HG02852 (cell line): Measurements from ENCODE around the gene PLEKHH2.
"Not testable (repeated sequence)": the region's sequence is repeated elsewhere in the genome, so short reads cannot be mapped to it uniquely, and the experiment has no call there.

ENCODE experiments used
- ATAC-seq: cut with Tn5 transposase; IDR thresholded peaks from one replicate; pipeline ENCODE4 v1.9.1; 2021; ENCODE audit warnings: mild to moderate bottlenecking, moderate library complexity; ENCODE audit not compliant: unreplicated experiment

The PLEKHH2 gene

DNA sequence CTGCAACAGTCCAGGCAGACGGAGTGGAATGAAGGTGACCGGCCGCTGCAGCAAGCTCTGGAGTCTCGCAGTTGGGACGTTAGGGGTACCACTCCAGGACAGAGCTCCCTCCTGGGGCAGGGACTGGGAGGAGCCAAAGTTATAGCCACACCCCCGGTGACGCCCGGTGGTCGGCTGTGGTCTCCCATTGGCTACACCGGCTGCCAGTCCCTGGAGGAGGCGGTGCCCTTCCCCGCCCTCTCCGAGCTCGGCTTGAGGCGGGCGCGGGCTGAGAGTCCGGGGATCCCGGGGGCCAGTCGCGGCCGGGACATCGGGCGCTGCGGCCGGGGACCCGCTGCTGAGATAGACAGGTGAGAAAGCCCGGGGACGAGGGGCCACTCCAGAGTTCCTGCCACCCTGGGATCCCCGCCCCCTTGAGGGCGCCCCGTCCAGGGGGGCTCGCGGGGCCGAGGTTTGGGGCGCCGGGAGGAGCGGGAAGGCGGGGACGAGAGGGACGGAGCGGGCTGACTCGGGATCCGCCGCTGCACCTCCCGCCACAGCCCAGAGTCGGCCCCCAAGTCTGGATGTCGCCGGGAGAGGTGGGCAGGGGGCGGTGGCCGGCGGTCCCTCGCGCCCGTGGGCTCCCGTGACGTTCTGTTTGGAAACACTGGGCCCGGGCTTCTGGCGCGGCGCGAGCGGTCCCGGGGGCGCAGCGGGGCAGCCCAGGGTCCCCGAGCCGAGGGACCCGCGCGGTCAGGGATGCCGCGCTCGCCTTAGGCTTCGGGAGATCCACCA is at the start of gene PLEKHH2:
Gene PLEKHH2 (plus strand): TSS at position 231 of the 774 bp plus-strand sequence. CDS start 7,414 bp downstream, outside the sequence.
- ATAC-seq = peak; percentile 99

DNA sequence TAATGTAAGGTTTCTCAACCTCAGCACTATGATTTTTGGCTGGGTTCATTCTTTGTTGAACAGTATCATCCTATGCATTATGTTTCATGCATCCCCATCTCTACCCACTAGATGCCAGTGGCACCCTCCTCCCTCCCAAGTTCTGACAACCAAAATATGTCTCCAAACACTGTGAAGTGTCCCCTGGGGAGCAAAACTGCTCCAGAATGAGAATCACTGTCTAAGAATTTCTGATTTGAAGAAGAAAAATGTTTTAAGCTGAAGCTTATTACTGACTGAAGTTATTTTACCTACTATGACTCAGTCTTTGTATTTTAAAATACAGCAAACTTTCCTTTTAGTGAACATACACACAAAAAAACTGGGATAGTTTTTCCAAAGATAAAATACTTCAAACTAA is 44.6 kb upstream of the PLEKHH2 start:
- ATAC-seq = no peak

DNA sequence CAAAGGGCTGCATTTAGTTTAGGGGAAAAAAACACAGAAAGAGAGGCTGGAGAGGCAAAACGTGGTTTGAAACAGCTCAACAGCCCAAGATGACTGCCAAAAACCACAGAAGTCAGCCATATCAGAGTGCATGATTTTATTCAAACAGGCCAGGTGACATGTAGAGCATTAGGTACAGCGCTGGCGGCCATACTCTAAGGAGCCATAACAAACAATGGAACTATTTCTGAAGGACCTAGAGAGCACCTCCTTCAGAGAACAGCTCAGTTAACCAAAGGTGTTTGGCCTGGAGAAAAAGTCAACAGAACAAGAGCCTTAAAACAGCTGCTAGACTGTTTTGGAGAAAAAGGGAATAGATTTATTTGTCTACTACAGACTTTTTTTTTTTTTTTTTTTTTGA is 43.8 kb upstream of the PLEKHH2 start:
- ATAC-seq = no peak

DNA sequence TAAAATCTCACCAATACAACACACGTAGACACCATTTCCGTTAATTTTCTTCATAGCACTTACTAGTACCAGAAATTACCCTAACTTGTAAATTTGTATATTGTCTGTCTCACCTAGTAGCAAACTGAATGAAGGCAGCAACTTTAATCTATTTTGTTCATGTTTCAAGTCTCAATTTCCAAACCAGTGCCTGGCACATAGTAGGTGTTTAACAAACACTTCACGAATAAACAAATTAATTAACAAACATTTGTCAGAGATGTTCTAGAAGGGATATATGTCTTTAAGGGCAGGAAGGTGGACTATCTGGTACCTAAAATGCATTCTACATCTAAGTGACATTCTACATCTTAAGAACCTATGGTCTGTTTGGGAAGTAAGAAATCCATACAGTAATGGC is 42.2 kb upstream of the PLEKHH2 start:
- no peak for ATAC-seq

DNA sequence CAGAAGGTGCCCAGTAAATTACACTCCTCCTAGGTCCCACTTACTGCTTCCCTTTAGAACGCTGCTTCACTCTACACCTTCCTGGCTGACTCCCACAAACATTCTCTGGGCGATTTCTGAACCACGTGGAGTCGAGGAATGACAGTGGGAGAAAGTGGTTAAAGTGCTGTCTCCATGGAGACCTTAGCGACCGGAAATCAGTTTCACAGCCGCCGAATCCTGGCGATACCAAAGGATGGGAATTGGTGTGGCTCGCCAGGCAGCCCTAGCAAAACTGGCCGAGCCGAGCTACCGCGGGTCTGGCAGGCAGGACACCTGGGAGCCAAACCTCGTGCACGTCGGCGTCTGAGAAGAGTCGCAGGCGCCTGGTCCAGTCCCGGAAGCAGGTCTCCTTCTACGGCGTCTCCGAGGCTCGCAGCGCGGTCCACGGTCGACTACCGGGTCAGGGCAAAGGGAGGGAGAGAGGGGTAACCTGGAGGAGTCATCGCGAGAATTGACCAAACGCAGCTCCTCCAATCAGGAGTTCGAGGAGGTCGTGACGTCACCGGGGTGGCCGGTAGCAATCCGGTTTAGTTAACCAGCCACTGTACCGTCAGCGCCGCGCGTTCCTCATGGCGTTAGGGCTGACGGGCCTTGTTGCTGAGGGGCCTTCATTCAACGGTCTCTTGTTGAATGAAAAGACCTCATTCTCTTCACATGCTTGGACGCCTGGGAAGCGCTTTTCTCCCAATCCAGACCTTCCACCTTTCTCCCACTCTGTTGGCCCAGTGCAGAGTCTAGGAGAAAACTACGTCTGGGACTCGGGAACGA is 41.3 kb upstream of the PLEKHH2 start, which contains the start of gene THADA:
Gene THADA (minus strand): TSS at position 436 of the 810 bp plus-strand sequence. CDS start 3,646 bp downstream, outside the sequence.
- ATAC-seq = peak; percentile 99

DNA sequence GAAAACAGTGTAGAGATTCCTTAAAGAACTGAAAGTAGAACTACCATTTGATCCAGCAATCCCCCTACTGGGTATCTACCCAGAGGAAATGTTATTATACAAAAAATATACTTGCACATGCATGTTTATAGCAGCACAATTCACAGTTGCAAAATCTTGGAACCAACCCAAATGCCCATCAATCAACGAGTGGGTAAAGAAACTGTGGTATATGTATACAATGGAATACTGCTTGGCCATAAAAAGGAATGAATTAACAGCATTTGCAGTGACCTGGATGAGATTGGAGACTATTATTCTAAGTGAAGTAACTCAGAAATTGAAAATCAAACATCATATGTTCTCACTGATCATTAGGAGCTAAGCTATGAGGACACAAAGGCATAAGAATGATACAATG is 36.5 kb upstream of the PLEKHH2 start:
- not testable (repeated sequence) for ATAC-seq

DNA sequence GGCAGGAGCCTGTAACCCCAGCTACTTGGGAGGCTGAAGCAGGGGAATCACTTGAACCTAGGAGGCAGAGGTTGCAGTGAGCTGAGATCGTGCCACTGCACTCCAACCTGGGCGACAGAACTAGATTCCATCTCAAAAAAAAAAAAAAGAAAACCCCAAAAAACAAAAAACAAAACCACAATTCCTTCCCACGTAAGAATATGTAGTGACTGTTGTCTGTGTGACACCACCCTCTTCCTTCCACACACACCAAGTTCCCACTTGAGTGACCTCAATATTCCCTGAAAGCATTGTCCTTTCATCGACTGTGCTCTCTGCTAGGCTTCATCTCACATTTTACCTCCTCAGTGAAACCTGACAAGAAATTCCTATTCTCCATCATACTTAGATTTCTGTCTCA is 32.4 kb upstream of the PLEKHH2 start:
- no peak for ATAC-seq

DNA sequence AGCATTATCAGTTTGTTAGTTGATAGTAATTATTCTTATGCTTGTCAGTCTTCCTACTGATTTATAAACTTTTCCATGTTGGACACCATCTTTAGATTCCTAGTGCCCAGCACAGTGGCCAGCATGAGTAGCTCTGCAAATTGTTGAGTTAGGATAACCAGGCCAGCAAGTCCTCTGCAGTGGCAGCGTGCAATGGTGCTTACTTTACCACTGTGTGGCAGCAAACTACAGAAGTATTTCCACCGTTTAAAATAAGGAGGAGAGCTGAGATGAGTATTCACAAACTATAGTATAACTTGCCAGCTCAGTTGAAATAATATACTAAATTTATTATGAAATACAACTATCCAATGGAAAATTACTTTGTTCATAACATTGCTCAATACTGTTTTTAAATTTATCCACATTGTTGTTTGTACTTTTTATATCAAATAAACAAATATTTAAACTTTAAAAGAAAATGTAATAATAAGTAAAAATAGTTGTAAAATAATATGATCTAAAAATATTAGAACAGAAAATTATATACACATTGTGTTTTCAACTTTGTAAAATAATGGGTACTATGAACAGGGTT is 31.9 kb upstream of the PLEKHH2 start:
- ATAC-seq = no peak

DNA sequence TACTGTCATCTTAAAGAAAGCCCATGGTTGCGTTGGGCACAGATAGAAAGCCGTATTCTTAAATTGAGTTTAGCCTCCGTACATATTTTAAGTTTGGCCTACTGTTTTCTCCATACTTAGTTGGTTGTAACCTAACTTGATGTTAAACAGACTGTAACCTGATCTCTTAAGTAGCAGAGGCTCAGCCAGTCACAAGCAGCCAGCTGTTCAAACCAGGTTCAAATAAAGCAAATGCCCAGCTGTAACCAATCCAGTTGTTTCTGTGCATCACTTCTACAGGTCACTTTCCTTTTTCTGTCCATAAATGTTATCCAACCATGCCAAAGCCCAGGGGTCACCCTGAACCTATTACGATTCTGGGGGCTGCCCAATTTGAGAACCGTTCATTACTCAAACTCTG is 31.2 kb upstream of the PLEKHH2 start:
- no peak for ATAC-seq

DNA sequence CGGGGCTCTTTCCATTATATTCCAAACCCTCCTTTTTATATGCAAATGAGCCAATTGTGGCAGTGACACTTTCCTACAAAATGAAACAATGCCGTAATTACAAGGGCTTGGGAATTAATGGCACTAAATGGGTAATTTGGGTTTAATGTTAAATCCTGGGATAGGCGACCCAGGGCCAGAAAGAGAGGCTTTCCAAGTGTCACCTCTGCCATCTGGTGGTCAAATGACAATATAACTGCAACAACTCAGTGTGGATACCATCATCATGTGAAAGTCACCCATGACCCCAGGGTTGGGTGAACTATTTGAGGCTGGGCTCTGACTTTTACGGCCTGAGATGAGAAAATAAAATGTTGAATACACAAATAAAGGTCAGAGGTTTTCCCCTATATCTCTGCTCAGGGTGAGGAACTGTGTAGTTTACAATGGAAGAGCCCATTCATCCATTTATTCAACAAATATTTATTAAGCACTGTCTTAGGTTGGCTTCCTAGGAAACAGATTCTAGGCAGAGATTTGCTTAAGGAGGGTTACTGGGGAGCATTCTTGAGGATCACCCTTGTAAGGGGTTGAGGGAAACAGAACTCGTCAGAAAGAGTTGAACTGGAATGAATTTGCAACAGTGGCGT is 27.7 kb upstream of the PLEKHH2 start:
- ATAC-seq = no peak

DNA sequence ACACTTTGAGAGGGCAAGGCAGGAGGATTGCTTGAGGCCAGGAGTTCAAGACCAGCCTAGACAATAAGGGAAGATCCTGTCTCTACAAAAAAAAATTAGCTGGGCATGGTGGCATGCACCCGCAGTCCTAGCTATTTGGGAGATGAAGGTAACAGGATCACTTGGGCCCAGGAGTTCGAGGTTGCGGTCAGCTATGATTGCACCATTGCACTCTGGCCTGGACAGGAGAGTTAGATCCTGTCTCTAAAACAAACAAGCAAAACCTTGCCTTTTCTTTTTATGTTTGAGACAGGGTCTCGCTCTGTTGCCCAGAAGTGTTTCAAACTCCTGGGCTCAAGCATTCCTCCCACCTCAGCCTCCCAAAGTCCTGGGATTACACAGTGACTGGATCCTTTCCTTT is 26.7 kb upstream of the PLEKHH2 start:
- no peak for ATAC-seq

DNA sequence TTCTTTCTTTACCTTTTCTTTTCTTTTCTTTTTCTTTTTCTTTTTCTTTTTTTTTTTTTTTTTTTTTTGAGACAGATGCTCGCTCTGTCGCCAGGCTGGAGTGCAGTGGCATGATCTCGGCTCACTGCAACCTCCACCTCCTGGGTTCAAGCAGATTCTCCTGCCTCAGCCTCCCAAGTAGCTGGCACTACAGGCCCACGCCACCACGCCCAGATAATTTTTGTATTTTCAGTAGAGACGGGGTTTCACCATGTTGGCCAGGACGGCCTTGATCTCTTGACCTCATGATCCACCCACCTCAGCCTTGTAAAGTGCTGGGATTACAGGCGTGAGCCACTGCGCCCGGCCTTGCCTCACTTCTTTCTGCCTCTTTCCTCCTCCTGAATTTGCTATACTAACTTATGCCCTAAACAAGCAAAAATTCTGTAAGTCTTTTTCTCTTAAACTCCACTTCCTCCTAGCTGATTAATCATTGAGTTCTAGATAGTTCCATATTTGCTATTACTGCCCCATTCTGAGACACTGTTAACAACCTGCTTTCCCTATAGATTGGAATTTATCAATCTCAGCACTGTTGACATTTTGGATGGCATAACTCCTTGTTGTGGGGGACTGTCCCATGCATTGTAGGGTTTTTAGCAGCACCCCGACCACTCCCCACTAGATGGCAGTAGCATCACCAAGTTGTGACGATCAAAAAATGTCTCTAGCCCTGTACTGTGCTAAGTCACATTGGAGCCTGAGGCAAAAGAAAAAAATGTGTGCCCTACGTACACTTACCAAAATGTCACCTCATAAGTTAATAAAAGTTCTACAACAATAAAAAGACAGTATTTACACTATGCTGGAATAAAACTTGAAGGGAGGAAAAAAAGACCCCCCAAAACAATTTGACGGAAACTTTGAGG is 24.8 kb upstream of the PLEKHH2 start:
- peak; percentile 67 for ATAC-seq

DNA sequence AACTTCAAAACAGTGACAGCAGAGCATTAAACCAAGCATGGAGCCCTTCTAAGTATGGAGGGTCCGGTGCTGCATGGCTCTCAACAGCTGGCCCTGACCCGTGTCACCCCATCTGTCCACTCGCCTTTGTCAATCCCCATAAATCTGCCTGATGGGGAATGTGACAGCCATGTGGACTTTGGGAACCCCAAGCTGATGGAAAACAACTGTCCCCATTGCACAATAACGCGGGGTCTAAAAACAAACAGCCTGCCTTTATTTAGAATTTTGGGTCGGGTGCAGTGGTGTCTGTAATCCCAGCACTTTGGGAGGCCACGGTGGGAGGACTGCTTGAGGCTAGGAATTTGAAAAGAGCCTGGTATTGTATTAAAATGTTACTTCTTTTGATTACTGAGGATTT is 24.1 kb upstream of the PLEKHH2 start:
- ATAC-seq = no peak

DNA sequence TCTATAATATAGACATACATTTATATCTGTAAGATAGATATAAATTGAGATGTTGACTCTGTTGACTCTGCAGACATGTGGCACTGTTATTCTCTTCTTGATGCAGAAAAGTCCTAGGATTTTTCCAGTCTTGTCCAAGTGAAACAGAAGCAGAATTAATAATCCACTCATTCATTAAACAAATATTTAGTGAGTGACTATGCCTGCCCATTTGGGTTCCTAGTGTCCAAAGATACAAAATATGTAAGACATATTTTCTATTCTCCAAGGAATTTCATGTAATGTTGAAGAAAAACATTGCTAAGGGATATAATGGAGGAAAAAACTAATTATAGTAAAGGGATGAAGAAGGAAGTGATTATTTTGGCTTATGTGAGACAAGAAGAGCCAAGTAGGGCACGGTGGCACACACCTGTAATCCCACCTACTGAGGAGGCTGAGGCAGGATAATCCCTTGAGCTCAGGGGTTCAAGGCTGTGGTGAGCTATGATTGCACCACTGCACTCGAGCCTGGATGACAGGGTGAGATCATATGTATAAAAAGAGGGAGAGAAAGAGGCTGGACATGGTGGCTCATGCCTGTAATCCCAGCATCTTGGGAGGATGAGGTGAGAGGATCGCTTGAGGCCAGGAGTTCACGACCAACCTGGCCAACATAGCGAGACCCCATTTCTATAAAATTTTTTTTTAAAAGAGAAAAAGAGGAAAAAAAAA is 19.9 kb upstream of the PLEKHH2 start:
- ATAC-seq = no peak

DNA sequence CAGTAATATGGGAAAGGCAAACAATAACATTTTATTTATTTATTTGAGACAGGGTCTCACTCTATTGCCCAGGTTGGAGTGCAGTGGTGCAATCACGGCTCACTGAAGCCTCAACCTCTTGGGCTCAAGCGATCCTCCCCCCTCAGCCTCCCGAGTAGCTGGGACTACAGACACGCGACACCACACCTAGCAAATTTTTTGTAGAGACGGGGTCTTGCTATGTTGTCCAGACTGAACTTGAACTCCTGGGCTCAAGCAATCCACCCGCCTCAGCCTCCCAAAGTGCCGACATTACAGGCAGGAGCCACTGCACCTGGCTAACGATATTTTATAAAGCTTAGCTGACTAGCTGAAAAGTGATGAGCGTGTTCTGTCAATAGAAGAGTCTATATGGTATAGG is 17.5 kb upstream of the PLEKHH2 start:
- ATAC-seq = no peak

DNA sequence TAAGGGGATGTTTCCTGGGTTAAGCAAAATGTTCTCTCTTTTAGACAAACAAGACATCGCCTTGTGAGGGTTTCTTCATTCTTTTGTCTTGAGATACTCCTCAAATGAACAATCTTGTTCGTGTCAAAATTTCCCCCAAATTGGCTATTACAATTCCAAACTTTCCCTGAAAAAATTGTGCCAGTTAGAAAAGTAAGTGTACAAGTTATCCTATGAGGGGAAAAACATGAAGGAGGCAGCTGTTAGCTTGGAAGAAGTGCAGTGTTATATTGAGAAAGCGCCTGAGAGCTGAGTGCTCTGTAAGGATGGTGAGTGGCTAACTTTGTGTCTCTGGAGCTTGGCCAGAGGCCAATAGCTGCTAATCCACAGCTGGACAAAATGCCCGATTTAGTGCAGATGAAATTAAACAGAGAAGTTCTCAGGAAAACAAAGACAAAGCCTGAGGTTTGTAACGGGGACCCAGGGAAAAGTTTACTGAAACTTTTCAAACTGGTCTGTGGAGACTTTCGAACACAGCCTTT is 14.1 kb upstream of the PLEKHH2 start:
- ATAC-seq = no peak

DNA sequence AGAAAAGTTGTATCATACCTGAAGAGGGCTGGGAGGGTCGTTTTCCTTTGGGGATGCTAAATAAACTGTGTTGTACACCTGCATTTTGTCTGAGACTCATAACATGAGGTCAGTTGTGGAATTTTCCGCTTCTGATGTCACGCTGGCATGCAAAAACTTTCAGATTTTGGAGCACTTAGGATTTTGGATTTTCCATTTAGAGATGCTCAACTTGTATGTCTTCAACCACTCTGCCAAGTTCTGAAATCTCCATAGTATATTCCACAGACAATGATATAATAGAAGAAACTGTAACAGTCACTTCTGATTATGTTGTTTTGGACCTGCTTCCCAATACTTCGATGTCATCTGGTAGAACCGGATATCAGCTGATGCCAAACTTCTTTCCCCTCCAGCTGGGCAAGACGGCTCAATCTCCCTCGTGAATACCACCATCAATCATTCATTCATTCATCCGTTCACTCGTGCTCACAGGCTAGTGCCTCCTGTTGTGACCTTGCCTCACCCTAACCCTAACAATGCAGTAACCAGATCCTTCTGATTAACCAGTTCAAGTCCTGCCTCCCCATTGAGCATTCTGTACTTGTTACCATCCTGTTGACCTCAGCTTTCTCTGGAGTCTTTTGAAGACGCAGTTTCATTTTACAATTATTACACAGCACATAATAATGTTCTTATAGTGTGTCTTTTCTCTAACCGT is 5.3 kb upstream of the PLEKHH2 start:
- ATAC-seq = no peak

DNA sequence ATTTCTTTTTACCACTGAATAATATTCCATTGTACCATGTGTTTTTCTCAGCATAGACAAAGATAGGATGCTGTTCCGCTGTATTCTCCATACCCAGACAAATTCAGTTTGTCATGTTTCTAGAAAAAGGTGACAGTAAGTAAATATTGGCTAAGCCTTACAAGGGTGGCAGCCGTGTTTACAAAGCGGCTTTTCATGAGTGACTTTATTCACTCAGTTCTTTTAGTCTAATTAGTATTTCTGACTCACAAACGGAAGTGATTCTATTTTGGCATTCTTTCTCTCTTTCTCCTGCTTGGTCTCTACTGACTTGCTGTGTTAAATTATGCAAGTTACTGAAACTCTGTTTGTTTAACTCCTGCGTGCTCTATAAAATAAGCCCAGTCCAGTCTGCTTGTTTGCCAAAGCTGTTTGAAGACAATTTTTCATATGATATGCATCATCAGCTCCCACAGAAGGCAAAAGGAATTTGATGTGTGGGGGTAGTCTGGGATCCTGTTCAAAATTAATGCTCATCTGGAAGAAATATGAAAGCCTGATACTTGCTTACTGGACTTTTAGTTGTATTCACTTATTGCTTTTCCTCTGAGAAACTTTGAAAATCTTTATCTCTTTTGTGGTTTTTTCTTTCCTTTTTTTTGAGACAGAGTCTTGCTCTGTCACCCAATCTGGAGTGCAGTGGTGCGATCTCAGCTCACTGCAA is 2.3 kb upstream of the PLEKHH2 start:
- no peak for ATAC-seq
